ENCODE data around the gene PDSS2. TPM values are rescaled to one million over a fixed set of nuclear protein-coding genes. Genes with fewer than 3 reads are reported as not detected.

PDSS2 gene, protein sequence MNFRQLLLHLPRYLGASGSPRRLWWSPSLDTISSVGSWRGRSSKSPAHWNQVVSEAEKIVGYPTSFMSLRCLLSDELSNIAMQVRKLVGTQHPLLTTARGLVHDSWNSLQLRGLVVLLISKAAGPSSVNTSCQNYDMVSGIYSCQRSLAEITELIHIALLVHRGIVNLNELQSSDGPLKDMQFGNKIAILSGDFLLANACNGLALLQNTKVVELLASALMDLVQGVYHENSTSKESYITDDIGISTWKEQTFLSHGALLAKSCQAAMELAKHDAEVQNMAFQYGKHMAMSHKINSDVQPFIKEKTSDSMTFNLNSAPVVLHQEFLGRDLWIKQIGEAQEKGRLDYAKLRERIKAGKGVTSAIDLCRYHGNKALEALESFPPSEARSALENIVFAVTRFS
- 12.5 and 21.9 TPM in 2 replicates for total RNA-seq (2014; rRNA removed; shearing (Covaris generic))

- H3K27me3 ChIP-seq (ENCODE audit: control insufficient read depth, insufficient read depth, low read length): no peaks in the 10 kb centered on the region
- peak; percentile 95 for DNase-seq
- no peaks in the 10 kb centered on the region for H3K36me3 ChIP-seq (replicated peaks; ENCODE audit: control insufficient read depth, insufficient read depth, low read length)
- peak within 1 kb of the TSS; percentile 82 for H3K4me3 ChIP-seq (ENCODE audit: insufficient read depth, low read depth, low read length)
Observed at GRCh38 chr6:107459283-107460082, at the start of gene PDSS2. Gene PDSS2, minus strand, starts transcription at chr6:107459564. Its CDS starts 279 bp downstream, at chr6:107459285.

- H3K27me3 ChIP-seq (ENCODE audit: control insufficient read depth, insufficient read depth, low read length): no peaks in the 10 kb centered on the region
- no peaks in the 10 kb centered on the region for H3K36me3 ChIP-seq (replicated peaks; ENCODE audit: control insufficient read depth, insufficient read depth, low read length)
- no peak overlapping the region for H3K4me3 ChIP-seq (ENCODE audit: insufficient read depth, low read depth, low read length)
- no peak for DNase-seq
Observed at GRCh38 chr6:107506145-107506544, 46.8 kb upstream of the PDSS2 start.

DNA sequence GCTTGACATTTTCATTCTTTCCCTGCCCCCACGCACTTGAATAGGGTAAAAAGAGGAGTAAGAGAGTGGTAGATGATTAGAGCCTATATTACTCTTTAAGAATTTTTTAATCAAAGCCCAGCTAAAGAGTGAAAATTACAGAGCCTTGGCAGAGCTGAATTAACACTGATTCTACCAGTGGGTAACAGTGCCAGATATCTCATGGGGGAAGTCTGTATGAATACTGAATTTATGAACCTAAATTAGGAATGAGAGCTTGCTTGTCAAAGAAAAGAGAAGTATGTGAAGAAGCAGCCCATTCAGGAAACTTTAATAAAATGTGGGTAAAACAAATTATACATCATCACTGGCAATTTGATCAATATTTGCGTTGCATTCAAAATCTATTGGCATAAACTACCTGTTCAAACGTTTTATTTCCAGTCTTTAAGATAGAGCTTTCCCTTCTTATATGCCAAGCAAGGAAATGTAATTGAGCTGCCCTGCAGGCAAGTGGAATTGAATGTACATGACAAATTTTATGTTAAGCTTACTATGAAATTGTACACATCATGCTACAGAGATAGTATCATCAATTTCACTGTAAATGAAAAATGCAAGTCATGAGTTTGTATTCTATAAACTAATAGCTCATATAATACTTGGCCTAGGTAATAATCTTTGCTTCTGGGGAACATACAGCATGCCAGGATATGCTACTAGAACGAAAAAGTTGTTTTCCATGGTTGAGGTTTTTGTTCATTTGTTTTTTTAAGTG lies 45.1 kb upstream of the PDSS2 start:
- no peak for DNase-seq
- Histone ChIP-seq H3K36me3 (replicated peaks; ENCODE audit: control insufficient read depth, insufficient read depth, low read length) (no peaks in the 10 kb centered on the region), H3K4me3 (ENCODE audit: insufficient read depth, low read depth, low read length) (no peak overlapping the region), H3K27me3 (ENCODE audit: control insufficient read depth, insufficient read depth, low read length) (no peaks in the 10 kb centered on the region)

DNA sequence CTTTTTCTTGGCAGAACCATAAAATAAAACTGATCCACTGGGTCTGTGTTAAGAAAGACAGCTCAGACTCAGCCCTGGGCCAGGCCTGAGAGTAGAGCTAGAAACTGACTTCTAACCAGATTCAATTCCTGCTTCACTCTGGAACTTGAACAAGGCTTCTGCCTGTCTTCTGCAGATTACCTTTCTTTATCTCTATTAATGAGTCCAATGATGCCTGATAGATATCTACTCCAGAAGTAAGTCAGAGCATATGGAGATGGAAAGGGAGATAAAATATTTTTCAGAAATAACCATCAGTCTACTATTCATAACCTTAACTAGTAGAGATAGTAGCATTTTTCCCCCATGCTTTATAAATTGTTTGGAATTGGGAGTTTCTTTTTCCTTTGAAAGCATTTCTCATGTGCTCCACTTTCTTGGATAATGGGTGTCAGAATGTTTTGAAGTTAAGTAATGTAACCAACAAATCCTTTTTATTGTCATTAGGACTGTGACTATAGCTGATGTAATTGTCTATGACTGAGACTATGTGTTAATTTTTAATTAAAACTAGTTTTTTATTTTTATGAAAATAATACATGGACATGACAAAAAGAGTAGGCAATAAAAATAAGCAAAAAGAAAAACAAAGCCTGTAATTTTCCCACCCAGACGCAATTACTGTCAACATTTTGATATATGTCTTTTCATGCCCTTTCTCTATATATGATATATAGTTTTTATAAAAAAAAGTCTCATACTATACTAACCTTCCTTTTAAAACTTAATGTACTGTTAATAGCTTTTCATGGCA lies 37.7 kb upstream of the PDSS2 start:
- Histone ChIP-seq H3K4me3 (ENCODE audit: insufficient read depth, low read depth, low read length) (no peak overlapping the region), H3K36me3 (replicated peaks; ENCODE audit: control insufficient read depth, insufficient read depth, low read length) (no peaks in the 10 kb centered on the region), H3K27me3 (ENCODE audit: control insufficient read depth, insufficient read depth, low read length) (peaks cover 11% of the 10 kb centered on the region)
- DNase-seq: no peak

GRCh38 chr6:107495971-107496370 lies 36.6 kb upstream of the PDSS2 start:
- Histone ChIP-seq H3K27me3 (ENCODE audit: control insufficient read depth, insufficient read depth, low read length) (peaks cover 22% of the 10 kb centered on the region), H3K36me3 (replicated peaks; ENCODE audit: control insufficient read depth, insufficient read depth, low read length) (no peaks in the 10 kb centered on the region), H3K4me3 (ENCODE audit: insufficient read depth, low read depth, low read length) (no peak overlapping the region)
- no peak for DNase-seq

- Histone ChIP-seq H3K36me3 (replicated peaks; ENCODE audit: control insufficient read depth, insufficient read depth, low read length) (no peaks in the 10 kb centered on the region), H3K27me3 (ENCODE audit: control insufficient read depth, insufficient read depth, low read length) (peaks cover 29% of the 10 kb centered on the region), H3K4me3 (ENCODE audit: insufficient read depth, low read depth, low read length) (no peak overlapping the region)
- DNase-seq: no peak
Observed at GRCh38 chr6:107495196-107495643, 35.9 kb upstream of the PDSS2 start.

DNA sequence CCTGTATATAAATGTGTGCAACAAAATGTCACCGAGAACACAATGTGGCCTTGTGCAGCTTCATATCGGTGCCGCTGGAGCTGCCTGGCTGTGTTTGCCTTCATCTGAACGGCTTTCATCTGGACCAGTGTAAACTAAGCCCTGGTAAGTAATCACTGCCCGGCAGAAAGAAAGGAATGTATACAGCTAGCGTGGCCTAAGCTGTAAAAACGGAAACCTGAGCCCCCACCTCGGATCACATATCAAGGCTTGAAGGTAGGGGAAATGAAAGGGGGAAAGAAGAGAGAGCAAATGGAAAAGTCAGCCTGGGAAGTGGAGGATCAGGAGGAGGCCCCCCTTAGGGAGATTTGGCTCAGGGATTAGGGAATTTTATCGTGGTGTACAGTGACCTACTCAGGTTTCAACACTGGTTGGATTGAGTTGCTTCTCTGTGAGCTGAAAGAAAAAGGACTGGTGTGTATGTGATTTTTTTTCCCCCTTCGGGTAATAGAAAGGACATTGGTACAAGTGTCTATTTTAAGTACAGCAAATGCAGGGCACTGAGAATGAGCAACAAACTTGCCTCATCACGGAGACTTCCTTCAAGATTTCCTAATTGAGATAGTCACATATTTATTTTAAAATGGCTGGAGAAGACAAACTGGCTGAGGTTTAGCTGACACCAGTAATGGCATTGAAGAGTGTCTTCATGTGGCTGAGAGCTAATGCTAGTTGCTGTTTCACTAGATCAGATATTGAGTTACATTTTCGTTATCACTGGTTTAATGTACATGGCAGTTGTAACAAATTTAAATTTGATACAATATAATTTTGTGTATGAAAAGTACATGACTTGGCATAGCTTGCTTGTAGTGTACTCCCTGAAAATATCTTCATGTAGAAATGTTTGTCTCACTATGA lies 34.0 kb upstream of the PDSS2 start:
- DNase-seq: peak; percentile 54
- no peak overlapping the region for H3K4me3 ChIP-seq (ENCODE audit: insufficient read depth, low read depth, low read length)
- H3K27me3 ChIP-seq (ENCODE audit: control insufficient read depth, insufficient read depth, low read length): peaks cover 38% of the 10 kb centered on the region
- no peaks in the 10 kb centered on the region for H3K36me3 ChIP-seq (replicated peaks; ENCODE audit: control insufficient read depth, insufficient read depth, low read length)

GRCh38 chr6:107491760-107492660 lies 32.6 kb upstream of the PDSS2 start:
- no peak overlapping the region for H3K4me3 ChIP-seq (ENCODE audit: insufficient read depth, low read depth, low read length)
- H3K27me3 ChIP-seq (ENCODE audit: control insufficient read depth, insufficient read depth, low read length): peaks cover 52% of the 10 kb centered on the region
- DNase-seq: no peak
- H3K36me3 ChIP-seq (replicated peaks; ENCODE audit: control insufficient read depth, insufficient read depth, low read length): no peaks in the 10 kb centered on the region

DNA sequence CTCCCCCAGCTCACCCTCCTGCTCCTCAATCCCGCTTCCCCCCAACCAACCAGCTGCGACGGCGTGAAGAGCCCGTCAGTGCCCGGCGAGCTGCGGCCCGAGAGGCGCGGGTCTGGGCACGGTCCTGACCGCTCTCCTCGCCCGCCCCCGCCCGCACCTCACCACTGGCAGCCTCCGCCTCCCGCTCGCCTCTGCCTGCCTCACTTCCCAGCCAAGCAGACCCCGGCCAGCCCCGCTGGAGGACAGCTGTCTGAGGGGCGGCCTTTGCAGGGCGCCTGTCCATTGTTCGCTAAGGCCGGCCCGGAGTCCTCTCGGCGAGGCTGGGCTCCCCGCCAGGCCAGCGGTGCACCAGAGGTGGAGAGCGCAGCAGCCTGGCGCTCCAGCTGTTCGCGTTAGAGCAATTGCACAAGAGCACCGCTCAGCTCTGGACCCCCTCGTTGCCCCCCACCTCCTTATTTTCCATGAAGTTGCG lies 31.8 kb upstream of the PDSS2 start:
- Histone ChIP-seq H3K36me3 (replicated peaks; ENCODE audit: control insufficient read depth, insufficient read depth, low read length) (no peaks in the 10 kb centered on the region), H3K27me3 (ENCODE audit: control insufficient read depth, insufficient read depth, low read length) (peaks cover 59% of the 10 kb centered on the region), H3K4me3 (ENCODE audit: insufficient read depth, low read depth, low read length) (peak overlapping the region; percentile 73)
- peak; percentile 81 for DNase-seq

- DNase-seq: peak; percentile 67
- Histone ChIP-seq H3K27me3 (ENCODE audit: control insufficient read depth, insufficient read depth, low read length) (peaks cover 59% of the 10 kb centered on the region), H3K4me3 (ENCODE audit: insufficient read depth, low read depth, low read length) (peak overlapping the region; percentile 73), H3K36me3 (replicated peaks; ENCODE audit: control insufficient read depth, insufficient read depth, low read length) (no peaks in the 10 kb centered on the region)
Observed at GRCh38 chr6:107490566-107491137, 31.3 kb upstream of the PDSS2 start.

- H3K27me3 ChIP-seq (ENCODE audit: control insufficient read depth, insufficient read depth, low read length): peaks cover 59% of the 10 kb centered on the region
- peak; percentile 92 for DNase-seq
- no peaks in the 10 kb centered on the region for H3K36me3 ChIP-seq (replicated peaks; ENCODE audit: control insufficient read depth, insufficient read depth, low read length)
- peak within 1 kb of the TSS; percentile 73 for H3K4me3 ChIP-seq (ENCODE audit: insufficient read depth, low read depth, low read length)
Observed at GRCh38 chr6:107489636-107490565, 30.5 kb upstream of the PDSS2 start, which contains the start of gene SOBP. Gene SOBP, plus strand, starts transcription at chr6:107490117. Its CDS starts 500 bp downstream, at chr6:107490617.
